NCI-H146 (cell line): ENCODE measurements around the gene LRRC46.

ENCODE experiments used
- DNase-seq: peaks from one replicate; lab custom pipeline; 2025; lab: John Stamatoyannopoulos, UW

The LRRC46 gene

GRCh38 chr17:47830396-47831002 lies 971 bp upstream of the LRRC46 start:
- DNase-seq = no peak

- DNase-seq = no peak
These were observed 461 bp downstream of the LRRC46 start for GRCh38 chr17:47831934-47832327.

DNA sequence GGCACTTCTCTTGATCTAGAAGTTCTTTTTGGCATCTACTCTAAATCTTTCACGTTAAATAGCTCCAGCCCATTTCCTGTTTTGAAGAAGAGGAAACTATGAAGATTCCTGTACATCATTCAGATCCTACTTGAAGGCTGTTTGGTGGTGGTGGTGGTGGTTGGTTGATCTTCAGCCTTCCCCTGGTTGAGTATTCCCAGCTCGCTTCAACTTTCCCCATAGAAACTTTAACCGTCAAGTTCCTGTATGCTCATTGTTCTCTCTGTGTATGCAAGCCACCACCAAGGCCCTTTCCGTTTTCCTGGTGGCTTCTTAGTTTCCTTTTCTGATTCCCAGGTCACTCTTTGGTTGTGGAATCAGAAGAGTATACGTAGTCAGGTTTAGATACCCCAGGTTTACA lies 3.3 kb downstream of the LRRC46 start:
- no peak for DNase-seq

DNA sequence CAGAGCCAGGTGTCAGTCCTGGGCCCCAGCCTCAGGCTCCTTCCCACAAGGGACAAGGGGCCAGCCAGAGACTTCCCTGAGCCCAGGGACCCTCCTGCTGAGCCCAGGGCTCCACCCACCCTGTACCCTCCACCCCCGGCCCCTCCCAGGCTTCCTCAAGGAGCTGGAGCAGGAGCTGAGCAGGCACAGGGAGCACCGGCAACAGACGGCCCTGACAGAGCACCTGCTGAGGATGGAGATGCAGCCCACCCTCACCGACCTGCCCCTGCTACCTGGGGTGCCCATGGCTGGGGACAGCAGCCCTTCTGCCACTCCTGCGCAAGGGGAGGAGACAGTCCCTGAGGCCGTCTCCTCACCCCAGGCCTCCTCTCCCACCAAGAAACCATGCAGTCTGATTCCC lies 5.1 kb downstream of the LRRC46 start:
- no peak for DNase-seq

DNA sequence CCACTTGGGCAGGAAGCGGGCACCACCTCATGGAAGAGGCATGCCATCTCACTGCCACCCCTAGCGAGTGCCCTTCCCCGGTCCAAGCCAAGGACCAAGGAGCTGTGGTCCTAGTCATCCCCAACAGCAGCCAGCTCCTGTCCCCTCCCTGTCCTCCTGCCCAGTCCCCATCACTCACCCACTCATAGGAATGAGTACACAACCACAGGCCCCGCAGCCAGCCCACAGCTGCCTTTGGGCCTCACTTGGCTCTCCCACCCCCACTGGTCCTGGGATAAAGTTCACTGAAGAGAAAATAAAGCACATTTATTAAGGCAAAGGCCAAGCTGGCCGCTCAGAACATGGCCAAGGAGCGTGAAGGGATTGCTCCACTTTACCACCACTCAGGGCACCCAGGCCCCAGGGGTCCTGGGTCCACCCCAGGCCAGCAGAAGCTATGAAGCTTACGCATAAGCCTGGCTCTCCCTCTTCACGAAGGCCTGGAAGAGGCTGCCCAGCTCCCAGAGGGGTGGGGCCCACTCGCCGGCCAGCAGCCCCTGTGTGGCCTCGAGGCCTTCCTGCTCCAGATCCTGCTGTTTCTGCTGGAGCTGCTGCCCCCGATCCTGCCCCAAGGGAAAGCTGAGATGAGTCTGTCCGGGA lies 6.0 kb downstream of the LRRC46 start:
- DNase-seq = no peak

GRCh38 chr17:47838636-47839035 lies 7.2 kb downstream of the LRRC46 start:
- no peak for DNase-seq

DNA sequence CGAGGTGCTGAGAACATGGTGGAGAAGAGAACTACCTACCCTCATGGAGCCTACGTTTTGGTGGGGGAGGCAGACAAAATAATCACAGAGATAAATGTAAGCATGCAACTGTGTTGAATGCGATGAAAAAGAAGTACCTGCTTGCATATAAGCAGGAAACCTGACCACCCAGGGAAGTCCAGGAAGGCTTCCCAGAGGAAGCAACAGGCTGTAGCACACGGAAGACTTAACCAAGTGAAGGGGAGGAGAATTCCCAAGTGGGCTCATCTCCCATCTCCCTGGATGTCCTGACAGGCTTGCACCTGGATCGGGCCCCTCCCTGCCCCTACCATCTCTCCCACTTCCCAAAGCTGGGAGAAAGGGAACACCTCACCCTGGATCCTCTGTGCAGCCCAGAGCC lies 7.6 kb downstream of the LRRC46 start:
- no peak for DNase-seq

DNA sequence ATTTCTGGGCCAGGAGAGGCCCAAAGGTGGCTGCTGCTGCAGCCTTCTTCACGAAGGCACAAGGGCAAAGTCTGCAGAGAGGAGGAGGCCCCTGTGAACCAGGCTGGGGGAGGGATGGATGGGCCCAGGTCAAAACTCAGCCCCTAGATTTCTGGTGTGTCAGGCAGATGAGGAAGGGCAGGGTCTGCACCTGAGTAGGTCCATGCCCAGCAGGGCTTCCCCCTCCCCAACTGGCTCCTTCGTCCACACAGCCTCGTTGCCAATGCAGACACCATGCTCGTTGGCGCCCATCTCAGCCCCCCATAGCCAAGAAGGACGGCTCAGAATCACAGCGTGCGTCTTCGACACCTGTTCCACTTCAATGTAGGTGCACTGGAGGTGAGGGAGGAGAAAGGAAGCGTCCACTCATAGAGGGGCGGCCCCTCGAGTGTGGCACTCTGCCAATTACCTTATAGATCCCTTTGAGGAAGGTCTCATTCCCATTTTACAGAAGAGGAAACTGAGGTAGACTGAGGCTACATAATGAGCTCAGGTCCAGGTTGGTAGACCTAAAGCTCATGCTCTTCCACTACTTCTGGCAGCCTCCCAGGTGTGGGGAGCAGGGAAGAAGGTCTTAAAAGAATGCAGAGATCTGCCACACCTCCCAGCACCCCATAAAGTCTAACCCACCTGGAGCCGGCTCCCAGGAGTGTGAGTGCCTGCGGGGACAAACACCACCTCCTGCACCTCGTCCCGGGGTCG lies 8.7 kb downstream of the LRRC46 start:
- no peak for DNase-seq

DNA sequence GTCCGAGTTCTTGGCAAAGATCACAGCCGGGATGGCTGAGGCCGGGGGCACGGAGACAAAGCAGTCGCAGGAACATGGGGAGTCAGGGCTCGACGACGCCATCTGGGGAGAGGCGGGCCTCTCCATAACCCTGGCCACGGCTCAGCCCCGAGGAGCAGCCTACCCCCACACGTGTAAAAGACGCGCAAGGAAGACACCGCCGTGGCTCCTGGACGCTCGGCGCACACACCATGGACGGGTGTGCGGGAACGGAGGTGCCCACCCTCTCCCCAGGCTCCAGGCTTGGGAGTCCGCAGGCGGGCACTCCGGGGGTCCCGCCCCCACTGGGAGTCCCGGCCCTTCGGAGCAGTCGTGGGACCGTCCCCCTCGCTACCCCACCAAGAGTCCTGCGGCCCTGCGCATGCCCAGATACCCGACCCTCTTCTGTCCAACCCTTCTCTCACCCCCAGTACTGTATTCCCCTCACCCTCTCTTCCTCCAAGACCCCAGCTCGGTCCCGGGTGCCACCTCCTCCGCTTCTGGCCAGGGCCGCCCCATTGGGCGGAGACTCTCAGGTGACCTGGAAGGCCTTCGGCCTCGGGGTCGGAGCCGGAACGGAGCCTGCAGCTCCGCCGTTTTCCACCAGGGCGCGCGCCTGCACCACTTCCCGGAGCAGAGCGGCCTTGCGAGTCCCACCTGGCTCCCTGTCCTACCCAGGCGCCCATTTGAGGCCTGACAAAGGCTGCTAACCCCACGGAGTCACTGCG lies 9.4 kb downstream of the LRRC46 start, which contains the start of gene SCRN2:
SCRN2 (minus strand) TSS at position 532 of the 746 bp plus-strand sequence; CDS start at position 102, 430 bp downstream.
- peak; percentile 90 for DNase-seq

DNA sequence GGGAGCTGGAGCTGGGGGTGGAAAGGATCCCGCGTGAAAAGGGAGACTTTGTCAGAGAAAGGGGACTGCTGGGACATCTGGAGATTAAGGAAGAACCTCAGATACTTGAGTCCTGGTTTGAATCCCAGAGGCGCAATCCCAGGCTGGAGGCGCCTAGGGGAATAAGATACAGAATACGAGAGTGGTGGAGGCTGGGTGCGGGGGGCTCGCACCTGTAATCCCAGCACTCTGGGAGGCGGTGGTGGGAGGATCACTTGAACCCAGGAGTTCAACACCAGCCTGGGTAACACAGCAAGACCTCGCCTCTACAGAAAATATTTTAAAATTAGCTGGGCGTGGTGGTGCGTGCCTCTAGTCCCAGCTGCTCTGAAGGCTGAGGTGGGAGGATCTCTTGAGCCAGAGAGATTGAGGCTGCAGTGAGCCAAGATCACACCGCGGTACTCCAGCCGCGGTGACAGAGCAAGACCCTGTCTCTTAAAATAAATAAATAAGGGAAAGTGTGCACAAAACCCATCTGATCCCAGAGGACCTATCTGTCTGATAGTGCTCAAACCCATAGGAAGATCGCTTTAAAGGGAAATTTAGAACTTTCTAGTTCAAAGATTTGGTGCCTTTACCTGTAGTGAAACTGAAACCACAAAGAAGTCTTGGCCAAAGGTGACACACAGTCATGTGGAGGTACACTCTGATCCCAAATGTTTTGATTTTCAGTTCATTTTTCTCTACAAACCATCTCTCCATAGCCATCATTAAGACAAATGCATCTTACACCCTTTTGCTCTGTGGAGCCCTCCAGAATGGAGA lies 10.2 kb downstream of the LRRC46 start:
- DNase-seq = no peak

DNA sequence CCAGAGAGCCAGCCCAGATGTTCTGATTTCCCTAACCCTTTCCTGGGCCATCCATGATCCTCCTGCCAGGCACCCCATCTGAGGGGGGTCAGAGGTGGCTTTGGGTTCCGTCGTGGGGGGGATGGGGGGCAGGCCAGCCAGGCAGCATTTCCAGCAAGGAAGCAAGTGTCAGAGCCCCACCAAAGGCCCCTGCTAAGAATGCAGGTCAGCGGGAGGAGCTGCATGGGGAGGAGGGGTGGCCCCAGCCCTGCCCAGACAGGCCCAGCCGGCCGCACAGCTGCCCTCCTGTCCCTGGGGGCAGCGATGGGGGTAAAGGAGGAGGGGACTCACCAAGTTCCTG lies 11.9 kb downstream of the LRRC46 start:
- no peak for DNase-seq

DNA sequence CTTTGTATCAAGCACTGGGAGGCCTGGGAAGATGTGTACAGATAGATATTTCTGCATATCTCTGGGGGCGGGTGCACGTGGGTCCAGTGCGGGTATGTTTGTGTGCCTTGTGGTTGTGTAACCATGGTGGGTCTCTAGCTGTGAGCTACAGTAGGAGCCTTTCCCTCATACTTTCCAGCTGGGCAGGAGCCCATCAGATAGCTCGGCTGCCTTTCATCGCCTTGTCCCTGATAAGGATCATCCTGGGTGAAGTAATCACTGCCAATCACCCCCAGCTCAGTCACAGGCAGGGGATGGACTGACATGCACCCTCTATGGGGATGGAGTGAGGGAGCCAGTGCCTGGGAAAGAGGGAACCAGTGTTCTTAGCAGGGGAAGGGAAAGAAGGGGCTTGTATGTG lies 12.8 kb downstream of the LRRC46 start:
- DNase-seq = peak; percentile 55

DNA sequence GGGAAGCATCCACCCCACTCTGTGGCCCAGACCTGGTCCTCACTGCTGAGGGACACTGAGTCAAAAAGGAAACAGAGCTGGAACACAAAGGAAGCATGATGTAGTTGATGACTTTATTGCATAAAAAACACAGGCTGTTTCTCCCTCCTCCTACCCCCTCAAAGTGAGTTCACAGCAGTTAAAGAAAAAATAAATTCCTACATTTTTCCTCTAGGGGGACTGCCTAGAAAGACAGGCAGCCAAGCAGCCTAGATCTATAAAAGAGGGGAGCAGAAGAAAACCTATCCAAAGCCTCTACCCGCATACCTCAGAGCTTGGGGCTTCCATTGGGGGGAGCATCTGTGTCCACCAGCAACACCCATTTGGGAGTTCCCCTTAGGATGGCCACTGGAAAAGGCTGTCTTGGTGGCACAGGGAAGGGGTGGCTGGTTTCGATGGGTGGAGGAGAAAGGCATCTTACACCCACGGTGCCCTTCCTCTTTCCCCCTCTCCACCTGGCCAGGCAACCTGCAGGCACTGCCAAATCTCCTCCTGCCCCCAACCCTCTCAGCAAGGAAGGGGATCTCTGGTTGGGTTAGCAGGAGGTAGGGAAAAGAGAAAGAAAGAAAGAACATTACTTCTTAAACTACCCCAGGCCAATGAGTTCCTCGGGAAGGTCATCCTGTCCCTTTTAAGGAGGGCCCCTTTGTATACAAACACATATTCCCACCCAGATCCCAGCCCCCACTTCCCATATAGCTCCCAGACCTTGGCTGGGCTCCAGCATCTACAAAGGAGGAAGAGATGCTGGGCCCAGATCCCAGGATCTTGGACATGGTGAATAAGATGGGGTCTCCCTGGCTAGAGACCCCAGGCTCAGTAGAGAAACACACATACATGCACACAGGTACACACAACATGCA lies 13.6 kb downstream of the LRRC46 start:
- no peak for DNase-seq

GRCh38 chr17:47845716-47846075 lies 14.2 kb downstream of the LRRC46 start:
- DNase-seq = no peak

DNA sequence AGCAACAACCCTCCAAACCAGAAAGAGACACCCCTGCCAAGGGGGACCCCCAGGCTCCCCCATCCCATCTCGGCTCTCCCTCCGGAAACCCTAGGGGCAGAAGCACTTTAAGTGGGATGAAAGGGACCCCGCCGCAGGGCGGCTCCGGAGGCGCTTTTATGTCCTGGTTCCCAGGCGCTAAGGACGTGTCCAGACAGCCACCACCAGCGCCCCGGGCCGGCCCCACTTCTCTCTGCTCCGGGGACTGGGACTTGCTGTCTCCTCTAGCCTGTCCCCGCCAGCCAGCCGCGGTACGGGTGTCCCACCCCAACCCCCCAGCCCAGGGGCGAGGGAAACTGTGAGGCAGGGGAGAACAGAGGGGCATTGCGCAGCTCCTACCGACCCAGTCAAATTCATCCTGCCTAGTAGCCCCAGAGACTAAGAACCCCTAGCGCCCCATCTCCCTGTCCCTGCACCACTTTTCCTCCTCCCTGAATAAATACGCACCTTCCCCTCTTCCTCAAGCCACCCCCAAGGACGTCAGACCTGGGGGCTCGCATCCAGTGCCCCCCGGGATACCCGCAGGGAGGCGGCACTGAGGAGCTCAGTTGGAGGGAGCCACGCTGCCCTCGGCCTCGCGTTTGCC lies 15.4 kb downstream of the LRRC46 start:
- DNase-seq = no peak

- DNase-seq = no peak
These were observed 16.1 kb downstream of the LRRC46 start for GRCh38 chr17:47847341-47848197.

GRCh38 chr17:47848198-47848513 lies 16.7 kb downstream of the LRRC46 start:
- no peak for DNase-seq

DNA sequence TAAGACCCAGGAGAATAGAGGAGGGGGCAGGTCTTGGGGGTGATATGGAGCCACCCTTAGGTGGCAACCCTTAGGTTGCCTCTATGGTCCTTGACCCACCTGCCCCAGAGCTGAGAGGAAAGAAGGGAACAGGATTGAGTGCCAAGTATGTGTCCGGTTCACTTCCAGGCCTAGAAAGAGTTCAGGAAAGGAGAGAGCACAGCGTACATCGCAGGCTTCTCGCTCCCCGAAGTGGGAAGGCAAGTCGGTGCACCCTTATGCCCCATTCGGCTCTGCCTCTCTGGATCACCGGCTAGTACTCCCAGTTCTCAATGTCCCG lies 18.9 kb downstream of the LRRC46 start:
- DNase-seq = no peak

DNA sequence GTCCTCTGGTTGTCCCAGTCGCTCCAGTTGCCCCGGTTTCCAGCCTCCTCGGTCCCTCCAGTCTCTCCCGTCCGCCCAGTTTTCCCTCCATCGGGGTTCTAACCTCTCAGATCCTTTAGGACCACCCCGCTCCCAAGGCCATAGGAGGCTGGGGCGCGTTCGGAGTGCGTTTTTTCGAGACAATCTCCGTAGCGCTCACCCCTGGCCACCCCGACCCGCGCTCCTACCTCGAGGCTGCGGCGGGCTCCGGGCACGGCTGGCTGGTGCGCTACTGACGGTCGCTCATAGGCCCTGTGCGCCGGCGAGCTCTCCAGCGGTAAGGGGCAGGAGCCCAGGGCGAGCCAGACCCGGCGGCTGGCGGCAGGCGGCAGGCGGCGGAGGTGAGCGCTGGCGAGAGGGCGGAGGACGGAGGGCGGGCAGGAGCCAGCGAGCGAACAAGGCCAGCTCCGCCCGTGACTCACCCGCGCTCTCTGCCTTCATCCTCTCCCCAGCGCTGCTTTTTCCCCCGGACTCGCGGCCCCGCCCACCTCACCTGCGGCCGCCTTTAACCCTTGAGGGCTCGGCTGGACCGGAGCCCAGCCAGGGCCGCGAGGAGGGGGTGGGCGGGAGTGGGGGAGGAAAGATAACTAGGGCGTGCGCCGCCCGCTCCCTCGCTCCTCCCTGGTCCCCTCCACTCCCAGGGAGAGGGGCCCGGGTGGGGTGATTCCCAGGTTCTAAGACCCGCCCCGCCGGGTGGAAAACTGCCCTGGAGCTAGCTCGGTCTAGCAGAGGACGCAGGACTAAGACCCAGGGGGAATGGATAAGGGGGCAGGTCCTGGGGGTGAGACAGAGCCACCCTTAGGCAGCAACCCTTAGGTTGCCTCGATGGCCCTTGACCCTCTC lies 19.5 kb downstream of the LRRC46 start, which contains the start of gene SP6:
SP6 (minus strand) TSS at position 472 of the 882 bp plus-strand sequence. CDS start 2,734 bp downstream, outside the sequence.
- peak; percentile 88 for DNase-seq
